ENCODE results near the gene FOSL1.

DNA sequence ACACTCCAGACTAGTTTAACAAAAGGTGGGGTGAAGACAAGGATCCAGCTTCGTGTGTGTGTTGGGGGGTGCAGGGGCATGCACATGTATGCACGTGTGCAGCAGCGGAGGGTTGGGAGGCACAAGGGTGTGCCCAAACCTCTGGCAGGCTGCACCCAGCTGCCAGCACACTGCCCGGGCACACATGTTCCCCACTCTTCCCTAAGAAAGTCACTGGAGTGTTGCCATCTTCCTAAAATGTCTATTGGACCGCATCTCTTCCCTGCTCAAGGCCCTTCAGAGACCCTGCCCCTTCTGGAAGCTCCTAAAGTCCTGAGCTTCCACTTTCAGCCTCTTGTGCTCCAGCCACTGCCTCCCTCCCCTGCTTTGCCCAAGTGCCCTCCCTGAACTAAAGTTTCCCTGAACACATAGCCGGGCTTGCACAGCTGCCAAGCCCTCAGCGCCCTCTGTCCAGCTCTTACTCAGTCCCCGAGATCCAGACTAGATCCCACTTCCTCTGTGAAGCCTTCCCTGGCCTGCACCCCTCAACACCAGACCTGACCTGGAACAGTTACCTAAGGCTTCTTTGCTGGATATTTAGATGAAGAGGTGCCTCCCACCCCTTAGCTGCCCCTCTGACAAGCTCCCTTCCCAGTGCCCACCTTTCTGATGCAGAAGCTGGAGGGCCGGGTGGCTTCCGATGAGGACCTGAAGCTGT lies 48.2 kb downstream of the FOSL1 start:
- TF ChIP-seq CTCF (IDR thresholded peaks at IDR 0.05 in 4 of 5, conservative IDR thresholded peaks at IDR 0.05 in 1 of 5): no peak
- TF ChIP-seq POLR2A (IDR thresholded peaks at IDR 0.05): no peak
